Ascending aorta (tissue), 2 donors: ENCODE measurements around the gene TCEA2. TPM values are rescaled to one million over a fixed set of nuclear protein-coding genes. Genes with fewer than 3 reads are reported as not detected.

Experiments used
- DNase-seq, 2 donors: peaks; one replicate each; pipeline ENCODE4 v3.0.0-alpha.2; 2019; ENCODE audit warnings: low spot score in 2 of 2
- H3K27ac ChIP-seq, 2 donors: fragments of 200-600 bp; sonication (generic); one replicate each; pipeline ENCODE4 v1.5.1; 2016 to 2017; ENCODE audit warnings: mild to moderate bottlenecking in 1 of 2
- H3K27me3 ChIP-seq: fragments of 200-600 bp; sonication (generic); one replicate; pipeline ENCODE4 v1.5.1; 2017
- H3K36me3 ChIP-seq, 2 donors: fragments of 200-600 bp; sonication (generic); one replicate each; pipeline ENCODE4 v1.5.1; 2016
- H3K4me1 ChIP-seq, 2 donors: fragments of 200-600 bp; sonication (generic); one replicate each; pipeline ENCODE4 v1.5.1; 2016 to 2017; ENCODE audit warnings: mild to moderate bottlenecking in 1 of 2
- H3K4me3 ChIP-seq, 2 donors: fragments of 200-600 bp; sonication (generic); one replicate each; pipeline ENCODE4 v1.5.1; 2016 to 2017; ENCODE audit warnings: mild to moderate bottlenecking in 1 of 2
- H3K9me3 ChIP-seq, 2 donors: fragments of 200-600 bp; sonication (generic); one replicate each; pipeline ENCODE4 v1.5.1; 2016
- CTCF ChIP-seq, 3 experiments: fragments of 200-600 bp in 2 of 3; fragments of 450-650 bp in 1 of 3; sonication (generic) in 2 of 3; IDR thresholded peaks; one replicate each; pipeline ENCODE4 v1.5.1; 2016 to 2019; ENCODE audit warnings: antibody characterized with exemption in 3 of 3, mild to moderate bottlenecking in 1 of 3, moderate library complexity in 1 of 3
- intact Hi-C: fragments of 100-400 bp; cut with DNase I; formaldehyde crosslinking; loops from one replicate; pipeline ENCODE4 v1.15.1; 2023
- total RNA-seq: library from RNA; depleted of rRNA; stranded (reverse); fragments of >200 nt; gene quantifications from one replicate; pipeline ENCODE4 v1.1.0, GENCODE V29; 2016

Gene TCEA2
- total RNA-seq, 1 donor from 2014 or later, result 61.4 TPM

DNA sequence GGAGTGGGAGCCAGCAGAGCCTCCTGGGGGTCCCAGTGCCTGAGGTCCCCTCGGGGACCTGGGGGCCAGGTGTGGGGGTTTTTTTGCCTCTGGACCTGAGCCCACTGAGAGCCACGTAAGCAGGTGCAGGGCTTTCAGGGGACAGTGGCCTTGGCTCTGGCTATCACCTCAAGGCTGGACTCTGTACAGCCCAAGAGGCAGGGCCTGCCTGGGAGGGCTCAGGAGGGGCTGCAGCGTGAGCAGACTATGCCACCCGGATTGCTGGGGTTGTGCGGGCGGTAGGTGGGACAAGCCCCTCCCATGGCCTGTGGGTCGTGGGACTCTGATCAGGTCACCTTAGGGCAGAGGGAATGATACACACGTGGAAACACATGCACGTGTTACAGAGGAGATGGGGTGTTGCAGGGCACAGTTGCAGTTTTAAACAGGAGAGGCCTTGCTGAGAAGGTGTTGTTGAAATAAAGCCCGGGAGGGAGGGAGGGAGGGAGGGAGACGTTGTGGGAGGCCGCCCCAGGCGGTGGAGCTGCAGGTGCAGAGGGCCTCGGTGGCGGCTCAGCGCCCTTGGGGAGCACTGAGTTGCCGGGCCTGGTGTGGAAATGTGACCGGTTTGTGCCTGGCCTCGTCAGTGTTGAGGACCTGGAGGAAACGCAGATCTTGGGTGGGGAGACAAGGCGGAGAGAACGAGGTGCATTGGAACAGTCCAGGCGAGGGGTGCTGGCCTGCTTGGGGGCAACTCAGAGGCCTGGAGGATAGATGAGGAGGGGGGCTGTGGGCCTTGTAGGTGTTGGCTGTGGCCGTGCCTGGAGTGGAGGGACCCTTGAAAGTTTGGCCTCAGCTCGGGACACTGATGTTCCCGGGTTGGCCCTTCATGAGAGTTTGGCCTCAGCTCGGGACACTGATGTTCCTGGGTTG, 2.3 kb downstream of the TCEA2 start:
- H3K27ac ChIP-seq, result no peak overlapping the region
- no peak overlapping the region for H3K4me3 ChIP-seq
- no peak for TF ChIP-seq CTCF (IDR thresholded peaks at IDR 0.05)
- H3K4me1 ChIP-seq, result peaks cover 16 to 22% of the 10 kb centered on the region in 2 donors
- DNase-seq, result no peak
- H3K9me3 ChIP-seq, result no peaks in the 10 kb centered on the region
- intact Hi-C loops, result no loop called here
- H3K36me3 ChIP-seq, result peaks cover 6 to 17% of the 10 kb centered on the region in 2 donors
- H3K27me3 ChIP-seq, result no peaks in the 10 kb centered on the region

DNA sequence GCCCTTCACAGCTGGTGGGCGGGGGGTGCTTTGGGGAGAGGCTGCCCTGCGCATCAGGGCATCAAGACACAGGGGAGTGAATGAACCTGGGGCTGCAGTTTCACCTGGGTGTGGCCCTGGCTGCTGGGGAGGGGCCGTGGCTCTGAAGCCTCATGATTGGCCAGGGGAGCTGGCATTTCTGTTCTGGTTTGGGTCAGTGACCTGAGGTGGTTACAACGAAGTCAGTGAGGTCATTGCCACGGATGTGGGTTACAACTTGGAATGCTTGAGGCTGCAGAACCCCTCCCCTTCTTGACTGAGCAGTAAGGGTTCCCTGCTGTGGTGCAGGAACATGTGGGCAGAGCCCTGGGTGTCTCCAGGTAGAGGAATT, 3.0 kb downstream of the TCEA2 start:
- peaks cover 9 to 21% of the 10 kb centered on the region in 2 donors for H3K36me3 ChIP-seq
- no peak for TF ChIP-seq CTCF (IDR thresholded peaks at IDR 0.05)

DNA sequence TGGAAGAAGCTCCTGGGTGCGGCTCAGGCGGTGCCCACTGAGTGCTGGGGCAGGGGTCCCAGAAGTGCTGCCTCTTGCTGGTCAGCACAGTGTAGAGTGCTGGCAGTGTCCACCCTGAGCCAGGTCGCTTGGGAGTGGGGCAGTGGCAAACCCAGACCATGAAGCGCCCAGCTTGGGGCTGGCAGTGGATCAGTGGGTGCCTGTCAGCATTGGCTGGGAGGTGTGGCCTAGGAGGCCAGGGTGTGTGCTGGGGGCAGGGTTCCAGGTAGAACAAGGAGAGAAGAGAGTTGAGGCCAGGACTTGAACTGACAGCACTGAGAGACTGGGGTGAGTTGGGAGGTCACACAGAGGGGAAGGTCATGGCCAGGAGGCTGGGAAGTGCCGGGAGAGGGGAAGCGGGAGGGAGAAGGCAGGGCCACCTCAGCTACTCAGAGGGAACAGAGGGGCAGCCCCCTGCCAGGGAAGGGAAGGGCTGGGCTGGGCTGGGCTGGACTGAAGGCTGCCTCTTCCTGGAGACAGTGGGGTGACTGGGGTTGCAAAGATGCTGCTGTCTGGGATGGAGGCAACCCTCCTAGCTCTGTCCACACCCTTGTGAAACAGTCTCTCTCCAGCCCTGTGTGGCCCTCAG, 4.1 kb downstream of the TCEA2 start:
- intact Hi-C loops, result no loop called here
- DNase-seq, result no peak
- peaks cover 15 to 27% of the 10 kb centered on the region in 2 donors for H3K36me3 ChIP-seq
- TF ChIP-seq CTCF (IDR thresholded peaks at IDR 0.05), result no peak
- no peaks in the 10 kb centered on the region for H3K27me3 ChIP-seq
- H3K27ac ChIP-seq, result no peak overlapping the region
- H3K4me1 ChIP-seq, result peaks cover 16 to 22% of the 10 kb centered on the region in 2 donors
- no peak overlapping the region for H3K4me3 ChIP-seq
- no peaks in the 10 kb centered on the region for H3K9me3 ChIP-seq

More for the DNA sequence above, 3.0 kb downstream of the TCEA2 start:
- Histone ChIP-seq H3K27ac (no peak overlapping the region), H3K27me3 (no peaks in the 10 kb centered on the region), H3K9me3 (no peaks in the 10 kb centered on the region), H3K4me1 (peaks cover 16 to 22% of the 10 kb centered on the region in 2 donors), H3K4me3 (no peak overlapping the region)
- intact Hi-C loops, result no loop called here
- no peak for DNase-seq

DNA sequence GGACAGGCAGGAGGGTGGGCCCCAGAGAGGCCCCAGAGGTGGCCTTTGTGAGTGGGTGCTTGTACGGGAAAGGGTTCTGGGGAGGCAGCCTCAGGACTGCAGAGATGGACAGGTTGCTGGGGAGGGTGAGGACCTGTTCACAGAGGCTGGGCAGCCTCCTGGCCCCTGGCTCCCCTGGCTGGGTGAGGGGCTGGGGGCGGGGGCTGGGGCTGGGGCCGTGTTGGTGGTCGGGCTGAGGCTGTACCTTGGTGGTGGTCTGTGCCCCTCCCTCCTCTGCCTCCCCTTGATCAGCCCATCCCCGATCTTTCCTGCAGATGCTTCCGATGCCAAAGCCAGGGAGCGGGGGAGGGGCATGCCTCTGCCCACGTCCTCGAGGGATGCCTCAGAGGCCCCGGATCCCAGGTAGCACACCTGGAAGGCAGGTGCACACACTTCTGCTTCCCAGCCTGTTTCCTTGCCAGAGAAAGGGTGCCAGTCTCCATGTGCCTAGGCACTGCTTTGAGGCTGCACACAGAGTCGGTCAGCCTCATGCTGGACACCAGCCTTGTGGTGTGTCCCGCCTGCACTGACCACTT, 4.8 kb downstream of the TCEA2 start:
- peaks cover 22 to 34% of the 10 kb centered on the region in 2 donors for H3K36me3 ChIP-seq
- no peak for TF ChIP-seq CTCF (IDR thresholded peaks at IDR 0.05)
- DNase-seq, result no peak
- no peaks in the 10 kb centered on the region for H3K9me3 ChIP-seq
- intact Hi-C loops, result no loop called here
- no peaks in the 10 kb centered on the region for H3K27me3 ChIP-seq
- no peak overlapping the region for H3K4me3 ChIP-seq
- H3K4me1 ChIP-seq, result peaks cover 12 to 17% of the 10 kb centered on the region in 2 donors
- no peak overlapping the region for H3K27ac ChIP-seq

- Histone ChIP-seq H3K27ac (no peak overlapping the region), H3K4me3 (no peak overlapping the region), H3K36me3 (peaks cover 28 to 41% of the 10 kb centered on the region in 2 donors), H3K27me3 (no peaks in the 10 kb centered on the region), H3K4me1 (peaks cover 10 to 17% of the 10 kb centered on the region in 2 donors), H3K9me3 (no peaks in the 10 kb centered on the region)
- TF ChIP-seq CTCF (IDR thresholded peaks at IDR 0.05), result no peak
- no peak for DNase-seq
- intact Hi-C loops, result no loop called here
Measured at GRCh38 chr20:64068386-64069208, 5.6 kb downstream of the TCEA2 start.
